Neuron (in vitro differentiated cells): ENCODE measurements around the gene NRCAM.
A peak's percentile ranks its signal among the peaks of the same experiment; 100 is the strongest.

Source experiments
- H2AFZ ChIP-seq: one replicate; pipeline ENCODE4 v1.6.1; 2013; ENCODE audit warnings: low read depth, mild to moderate bottlenecking, inconsistent platforms, low read length, moderate library complexity
- H3K27me3 ChIP-seq: one replicate; pipeline ENCODE4 v1.6.1; 2013; ENCODE audit warnings: low read length; ENCODE audit not compliant: insufficient read depth
- H3K36me3 ChIP-seq: one replicate; pipeline ENCODE4 v1.6.1; 2013; ENCODE audit warnings: low read length; ENCODE audit not compliant: insufficient read depth
- H3K4me1 ChIP-seq: one replicate; pipeline ENCODE4 v1.6.1; 2013; ENCODE audit warnings: low read length; ENCODE audit not compliant: insufficient read depth
- H3K4me3 ChIP-seq: 2 replicates; pipeline ENCODE4 v1.5.1; 2013; ENCODE audit warnings: mild to moderate bottlenecking, low read length, moderate library complexity
- H3K9me3 ChIP-seq: one replicate; pipeline ENCODE4 v1.6.1; 2013; ENCODE audit warnings: low read length

The NRCAM gene

GRCh38 chr7:108454674-108455550 lies 1.3 kb downstream of the NRCAM start:
- H2AFZ ChIP-seq, result peak overlapping the region; percentile 98
- H3K4me1 ChIP-seq, result peaks cover 29% of the 10 kb centered on the region
- H3K27me3 ChIP-seq, result no peaks in the 10 kb centered on the region
- no peaks in the 10 kb centered on the region for H3K9me3 ChIP-seq
- H3K4me3 ChIP-seq, result peak overlapping the region; percentile 84
- H3K36me3 ChIP-seq, result no peaks in the 10 kb centered on the region

GRCh38 chr7:108454317-108454673 lies 1.9 kb downstream of the NRCAM start:
- Histone ChIP-seq H3K9me3 (no peaks in the 10 kb centered on the region), H2AFZ (peak overlapping the region; percentile 98), H3K4me3 (peak overlapping the region; percentile 84), H3K36me3 (no peaks in the 10 kb centered on the region), H3K4me1 (peaks cover 31% of the 10 kb centered on the region), H3K27me3 (no peaks in the 10 kb centered on the region)

- H3K36me3 ChIP-seq, result no peaks in the 10 kb centered on the region
- no peak overlapping the region for H3K4me3 ChIP-seq
- H3K9me3 ChIP-seq, result no peaks in the 10 kb centered on the region
- H3K4me1 ChIP-seq, result peaks cover 40% of the 10 kb centered on the region
- H2AFZ ChIP-seq, result no peak overlapping the region
- H3K27me3 ChIP-seq, result no peaks in the 10 kb centered on the region
Observed at GRCh38 chr7:108453320-108453719, 2.9 kb downstream of the NRCAM start.

- no peaks in the 10 kb centered on the region for H3K36me3 ChIP-seq
- peaks cover 46% of the 10 kb centered on the region for H3K4me1 ChIP-seq
- H3K9me3 ChIP-seq, result no peaks in the 10 kb centered on the region
- no peak overlapping the region for H2AFZ ChIP-seq
- H3K4me3 ChIP-seq, result no peak overlapping the region
- no peaks in the 10 kb centered on the region for H3K27me3 ChIP-seq
Observed at GRCh38 chr7:108452707-108453106, 3.5 kb downstream of the NRCAM start.

GRCh38 chr7:108451296-108451848 lies 4.9 kb downstream of the NRCAM start:
- Histone ChIP-seq H3K4me3 (no peak overlapping the region), H3K36me3 (no peaks in the 10 kb centered on the region), H3K4me1 (peaks cover 50% of the 10 kb centered on the region), H3K9me3 (no peaks in the 10 kb centered on the region), H2AFZ (no peak overlapping the region), H3K27me3 (no peaks in the 10 kb centered on the region)

GRCh38 chr7:108450160-108450559 lies 6.1 kb downstream of the NRCAM start:
- peaks cover 52% of the 10 kb centered on the region for H3K4me1 ChIP-seq
- H3K36me3 ChIP-seq, result no peaks in the 10 kb centered on the region
- no peak overlapping the region for H3K4me3 ChIP-seq
- no peak overlapping the region for H2AFZ ChIP-seq
- no peaks in the 10 kb centered on the region for H3K27me3 ChIP-seq
- H3K9me3 ChIP-seq, result no peaks in the 10 kb centered on the region

- H3K36me3 ChIP-seq, result no peaks in the 10 kb centered on the region
- H3K27me3 ChIP-seq, result no peaks in the 10 kb centered on the region
- no peaks in the 10 kb centered on the region for H3K9me3 ChIP-seq
- H3K4me3 ChIP-seq, result peak overlapping the region; percentile 47
- H2AFZ ChIP-seq, result no peak overlapping the region
- peaks cover 52% of the 10 kb centered on the region for H3K4me1 ChIP-seq
Observed at GRCh38 chr7:108449521-108449920, 6.7 kb downstream of the NRCAM start.

- no peaks in the 10 kb centered on the region for H3K36me3 ChIP-seq
- no peaks in the 10 kb centered on the region for H3K27me3 ChIP-seq
- peaks cover 48% of the 10 kb centered on the region for H3K4me1 ChIP-seq
- H3K4me3 ChIP-seq, result peak overlapping the region; percentile 47
- no peaks in the 10 kb centered on the region for H3K9me3 ChIP-seq
- H2AFZ ChIP-seq, result peak overlapping the region; percentile 31
Observed at GRCh38 chr7:108448584-108449505, 7.4 kb downstream of the NRCAM start.

- Histone ChIP-seq H3K27me3 (no peaks in the 10 kb centered on the region), H3K9me3 (no peaks in the 10 kb centered on the region), H3K36me3 (no peaks in the 10 kb centered on the region), H3K4me3 (no peak overlapping the region), H3K4me1 (peaks cover 13% of the 10 kb centered on the region), H2AFZ (no peak overlapping the region)
Observed at GRCh38 chr7:108442039-108442568, 14.1 kb downstream of the NRCAM start.

- Histone ChIP-seq H2AFZ (no peak overlapping the region), H3K9me3 (no peaks in the 10 kb centered on the region), H3K4me3 (no peak overlapping the region), H3K36me3 (no peaks in the 10 kb centered on the region), H3K27me3 (no peaks in the 10 kb centered on the region), H3K4me1 (peaks cover 13% of the 10 kb centered on the region)
Observed at GRCh38 chr7:108441392-108441955, 14.8 kb downstream of the NRCAM start.

- Histone ChIP-seq H3K4me3 (no peak overlapping the region), H2AFZ (no peak overlapping the region), H3K9me3 (no peaks in the 10 kb centered on the region), H3K36me3 (no peaks in the 10 kb centered on the region), H3K4me1 (peaks cover 11% of the 10 kb centered on the region), H3K27me3 (no peaks in the 10 kb centered on the region)
Observed at GRCh38 chr7:108440613-108441012, 15.6 kb downstream of the NRCAM start.

GRCh38 chr7:108436906-108437305 lies 19.3 kb downstream of the NRCAM start:
- H2AFZ ChIP-seq, result no peak overlapping the region
- no peaks in the 10 kb centered on the region for H3K27me3 ChIP-seq
- H3K4me3 ChIP-seq, result no peak overlapping the region
- H3K4me1 ChIP-seq, result peaks cover 9% of the 10 kb centered on the region
- H3K36me3 ChIP-seq, result no peaks in the 10 kb centered on the region
- H3K9me3 ChIP-seq, result peaks cover 2% of the 10 kb centered on the region
